ENCODE measurements around the gene ETNPPL. TPM values are rescaled to one million over a fixed set of nuclear protein-coding genes. Genes with fewer than 3 reads are reported as not detected.
"Not testable (repeated sequence)": the region's sequence is repeated elsewhere in the genome, so short reads cannot be mapped to it uniquely, and the experiment has no call there.

Gene ETNPPL
- total and polyA plus RNA-seq, 2 donors (not counting 3 experiments of a cell fraction or from before 2014, with no cell fraction given) = not detected

- BruUV-seq (replicated peaks) = no TSS peak
- no peak overlapping the region for H3K9ac ChIP-seq (replicated peaks; ENCODE audit: extremely low read depth, insufficient read depth, low read length)
- CTCF ChIA-PET = no interaction called here
- FAIRE-seq (no peak), DNase-seq (ENCODE audit: low read depth, low spot score) (no peak)
- H3K9me3 ChIP-seq (replicated peaks; ENCODE audit: control insufficient read depth, insufficient read depth, low read length) = no peaks in the 10 kb centered on the region
- H2AFZ ChIP-seq (ENCODE audit: low read depth, low read length) = no peak overlapping the region
- no peak overlapping the region for H3K4me2 ChIP-seq (ENCODE audit: insufficient read depth, low read length)
- no peaks in the 10 kb centered on the region for H3K4me1 ChIP-seq (ENCODE audit: control insufficient read depth, extremely low read depth, insufficient read depth, low read length)
- no peaks in the 10 kb centered on the region for H3K27me3 ChIP-seq (ENCODE audit: control insufficient read depth in 2 of 2, insufficient read depth in 2 of 2, low read length in 2 of 2)
- no peaks in the 10 kb centered on the region for H3K79me2 ChIP-seq (ENCODE audit: control insufficient read depth, insufficient read depth, low read length)
- no peak overlapping the region for H3K27ac ChIP-seq (ENCODE audit: insufficient read depth, low read depth, low read length)
- dilution Hi-C loops (cut with MboI; ENCODE audit: extremely low pct_ligation_motif_present, low sequenced_read_pairs) = no loop called here
- TF ChIP-seq MYC (IDR thresholded peaks at IDR 0.05; ENCODE audit: low read depth, low read length) (no peak), POLR2AphosphoS5 (IDR thresholded peaks at IDR 0.05; ENCODE audit: insufficient read depth, low read depth, low read length) (no peak), FOS (IDR thresholded peaks at IDR 0.05; ENCODE audit: borderline replicate concordance, insufficient read depth, low read length) (no peak), POLR2A (IDR thresholded peaks at IDR 0.05; ENCODE audit: low read depth, low read length) (no peak), GATA2 (IDR thresholded peaks at IDR 0.05; ENCODE audit: insufficient read depth, insufficient read length, low read depth, low read length) (no peak), EZH2 (IDR thresholded peaks at IDR 0.05; ENCODE audit: borderline replicate concordance, low read depth, low read length, severe bottlenecking) (no peak), JUN (IDR thresholded peaks at IDR 0.05; ENCODE audit: borderline replicate concordance, insufficient read depth, insufficient read length, low read depth) (no peak), CTCF (IDR thresholded peaks at IDR 0.05; ENCODE audit: extremely low read depth in 1 of 2, insufficient read depth in 1 of 2, low read depth in 1 of 2, low read length in 2 of 2) (no peak)
- TF ChIP-seq, protein P1, sequence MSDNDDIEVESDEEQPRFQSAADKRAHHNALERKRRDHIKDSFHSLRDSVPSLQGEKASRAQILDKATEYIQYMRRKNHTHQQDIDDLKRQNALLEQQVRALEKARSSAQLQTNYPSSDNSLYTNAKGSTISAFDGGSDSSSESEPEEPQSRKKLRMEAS (IDR thresholded peaks at IDR 0.05; ENCODE audit: insufficient read depth, insufficient read length) = no peak
- H3K36me3 ChIP-seq (ENCODE audit: control insufficient read depth in 2 of 2, extremely low read depth in 1 of 2, insufficient read depth in 2 of 2, low read length in 2 of 2) = no peaks in the 10 kb centered on the region
- intact Hi-C loops (cut with micrococcal nuclease) = no loop called here
- H3K4me3 ChIP-seq (replicated peaks in 1 of 3; ENCODE audit: insufficient read depth in 1 of 3, low read depth in 1 of 3, low read length in 3 of 3) = no peak overlapping the region
- POLR2A ChIA-PET = no interaction called here
- no peaks in the 10 kb centered on the region for H3K9me1 ChIP-seq (replicated peaks; ENCODE audit: control insufficient read depth, extremely low read depth, insufficient read depth, low read length)
- H4K20me1 ChIP-seq (replicated peaks; ENCODE audit: control insufficient read depth, extremely low read depth, insufficient read depth, low read length) = no peaks in the 10 kb centered on the region
These were observed 48.0 kb downstream of the ETNPPL start for GRCh38 chr4:108714880-108715279.

DNA sequence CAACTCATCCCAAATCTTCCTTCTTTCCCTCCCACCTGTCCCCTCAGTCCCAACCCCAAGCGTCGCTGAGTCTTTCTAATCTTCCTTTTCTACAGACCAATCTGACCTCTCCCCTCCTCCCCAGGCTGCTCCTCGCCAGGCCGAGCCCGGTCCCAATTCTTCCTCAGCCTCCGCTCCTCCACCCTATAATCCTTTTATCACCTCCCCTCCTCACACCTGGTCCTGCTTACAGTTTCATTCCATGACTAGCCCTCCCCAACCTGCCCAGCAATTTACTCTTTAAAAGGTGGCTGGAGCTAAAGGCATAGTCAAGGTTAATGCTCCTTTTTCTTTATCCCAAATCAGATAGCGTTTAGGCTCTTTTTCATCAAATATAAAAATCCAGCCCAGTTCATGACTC lies 52.3 kb downstream of the ETNPPL start:
- H3K27me3 ChIP-seq (ENCODE audit: control insufficient read depth in 2 of 2, insufficient read depth in 2 of 2, low read length in 2 of 2); dilution Hi-C loops (cut with MboI; ENCODE audit: extremely low pct_ligation_motif_present, low sequenced_read_pairs); H3K9me3 ChIP-seq (replicated peaks; ENCODE audit: control insufficient read depth, insufficient read depth, low read length); H3K36me3 ChIP-seq (ENCODE audit: control insufficient read depth in 2 of 2, extremely low read depth in 1 of 2, insufficient read depth in 2 of 2, low read length in 2 of 2); intact Hi-C loops (cut with micrococcal nuclease); H2AFZ ChIP-seq (ENCODE audit: low read depth, low read length); H3K4me2 ChIP-seq (ENCODE audit: insufficient read depth, low read length); H3K79me2 ChIP-seq (ENCODE audit: control insufficient read depth, insufficient read depth, low read length); POLR2A ChIA-PET; FAIRE-seq; DNase-seq (ENCODE audit: low read depth, low spot score); H3K9me1 ChIP-seq (replicated peaks; ENCODE audit: control insufficient read depth, extremely low read depth, insufficient read depth, low read length); H3K4me3 ChIP-seq (replicated peaks in 1 of 3; ENCODE audit: insufficient read depth in 1 of 3, low read depth in 1 of 3, low read length in 3 of 3); H3K9ac ChIP-seq (replicated peaks; ENCODE audit: extremely low read depth, insufficient read depth, low read length); H4K20me1 ChIP-seq (replicated peaks; ENCODE audit: control insufficient read depth, extremely low read depth, insufficient read depth, low read length); H3K4me1 ChIP-seq (ENCODE audit: control insufficient read depth, extremely low read depth, insufficient read depth, low read length); BruUV-seq (replicated peaks); CTCF ChIA-PET; H3K27ac ChIP-seq (ENCODE audit: insufficient read depth, low read depth, low read length): not testable (repeated sequence)

Data from endothelial cell of umbilical vein (primary cell).